Right lobe of liver (tissue), 4 donors: Measurements from ENCODE around the gene TBXA2R.

Experiments
- POLR2A ChIP-seq: fragments of 450-650 bp; IDR thresholded peaks from one replicate; pipeline ENCODE4 v1.6.1; 2017; ENCODE audit warnings: antibody characterized with exemption, mild to moderate bottlenecking
- TF ChIP-seq, protein P1 (sequence below), 4 donors: fragments of 200-600 bp in 3 of 4; fragments of 450-650 bp in 1 of 4; IDR thresholded peaks; one replicate each; pipeline versions ENCODE4 v1.5.1 to v1.8.0; 2016 to 2022; ENCODE audit warnings: antibody characterized with exemption in 4 of 4, mild to moderate bottlenecking in 2 of 4
- donor health status: DM: no; HTN: no; CAD: no.
- donor health status: DM: no; HTN: no; CAD: no.
- donor health status: DM: no; HTN: yes; CAD: no.

DNA sequence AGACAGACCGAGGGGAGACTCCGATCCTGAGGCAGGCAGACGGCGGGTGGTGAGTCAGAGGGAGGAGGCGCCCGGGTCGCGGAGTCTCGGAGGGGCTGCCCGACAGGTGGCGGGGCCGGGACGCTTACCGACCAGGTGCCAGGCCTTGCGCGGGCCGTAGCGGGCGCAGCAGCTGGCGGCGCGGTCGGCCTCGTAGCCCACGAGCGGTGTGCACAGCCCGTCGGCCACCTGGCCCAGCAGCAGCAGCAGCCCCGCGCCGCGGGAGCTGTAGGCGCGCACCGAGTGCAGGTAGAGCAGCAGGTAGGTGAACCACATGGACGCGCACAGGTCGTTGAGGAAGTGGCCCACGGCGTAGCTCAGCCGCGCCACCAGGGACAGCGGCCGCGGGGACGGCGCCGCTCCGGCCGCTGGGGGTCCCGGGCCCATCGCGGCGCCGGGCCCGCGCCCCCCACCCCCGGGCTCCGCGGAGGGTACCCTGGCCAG is 49.7 kb downstream of the TBXA2R start:
- TF ChIP-seq, protein P1, sequence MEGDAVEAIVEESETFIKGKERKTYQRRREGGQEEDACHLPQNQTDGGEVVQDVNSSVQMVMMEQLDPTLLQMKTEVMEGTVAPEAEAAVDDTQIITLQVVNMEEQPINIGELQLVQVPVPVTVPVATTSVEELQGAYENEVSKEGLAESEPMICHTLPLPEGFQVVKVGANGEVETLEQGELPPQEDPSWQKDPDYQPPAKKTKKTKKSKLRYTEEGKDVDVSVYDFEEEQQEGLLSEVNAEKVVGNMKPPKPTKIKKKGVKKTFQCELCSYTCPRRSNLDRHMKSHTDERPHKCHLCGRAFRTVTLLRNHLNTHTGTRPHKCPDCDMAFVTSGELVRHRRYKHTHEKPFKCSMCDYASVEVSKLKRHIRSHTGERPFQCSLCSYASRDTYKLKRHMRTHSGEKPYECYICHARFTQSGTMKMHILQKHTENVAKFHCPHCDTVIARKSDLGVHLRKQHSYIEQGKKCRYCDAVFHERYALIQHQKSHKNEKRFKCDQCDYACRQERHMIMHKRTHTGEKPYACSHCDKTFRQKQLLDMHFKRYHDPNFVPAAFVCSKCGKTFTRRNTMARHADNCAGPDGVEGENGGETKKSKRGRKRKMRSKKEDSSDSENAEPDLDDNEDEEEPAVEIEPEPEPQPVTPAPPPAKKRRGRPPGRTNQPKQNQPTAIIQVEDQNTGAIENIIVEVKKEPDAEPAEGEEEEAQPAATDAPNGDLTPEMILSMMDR (IDR thresholded peaks at IDR 0.05) = peak in 1 of 4 donors; percentile 14
- no peak for TF ChIP-seq POLR2A
